Loucy (cell line): ENCODE data around the gene ZNF614.

ENCODE experiments used
- H2AFZ ChIP-seq: fragments of 200-600 bp; sonication (generic); 2 replicates; pipeline ENCODE4 v1.6.0; 2016; ENCODE audit warnings: antibody characterized with exemption, mild to moderate bottlenecking, low read length, moderate library complexity
- H3F3A ChIP-seq: fragments of 200-600 bp; 2 replicates; pipeline ENCODE4 v1.6.0; 2016; ENCODE audit warnings: antibody characterized with exemption, low read depth, mild to moderate bottlenecking
- H3K27me3 ChIP-seq: fragments of 200-600 bp; sonication (generic); 2 replicates; pipeline ENCODE4 v1.6.1; 2014; ENCODE audit warnings: low read length, mild to moderate bottlenecking; ENCODE audit not compliant: insufficient read depth, poor library complexity, severe bottlenecking
- H3K36me3 ChIP-seq: fragments of 200-600 bp; sonication (generic); 2 replicates; pipeline ENCODE4 v1.6.1; 2016; ENCODE audit warnings: low read length; ENCODE audit not compliant: insufficient read depth
- H3K4me1 ChIP-seq: fragments of 200-600 bp; sonication (generic); 2 replicates; pipeline ENCODE4 v1.5.1; 2014; ENCODE audit warnings: low read length, mild to moderate bottlenecking; ENCODE audit not compliant: insufficient read depth, poor library complexity, severe bottlenecking
- H3K4me2 ChIP-seq: fragments of 200-600 bp; sonication (generic); 2 replicates; pipeline ENCODE4 v1.6.0; 2014; ENCODE audit warnings: antibody characterized with exemption, low read length, low read depth, mild to moderate bottlenecking; ENCODE audit not compliant: poor library complexity, severe bottlenecking
- H3K4me3 ChIP-seq: fragments of 200-600 bp; sonication (generic); 2 replicates; pipeline ENCODE4 v1.5.1; 2014; ENCODE audit warnings: low read length, mild to moderate bottlenecking, mixed read lengths; ENCODE audit not compliant: poor library complexity, severe bottlenecking
- H3K79me2 ChIP-seq: fragments of 200-600 bp; sonication (generic); 2 replicates; pipeline ENCODE4 v1.6.1; 2014; ENCODE audit warnings: low read length; ENCODE audit not compliant: insufficient read depth
- H3K9ac ChIP-seq: fragments of 200-600 bp; sonication (generic); 2 replicates; pipeline ENCODE4 v1.6.0; 2014; ENCODE audit warnings: mild to moderate bottlenecking, low read depth, low read length, moderate library complexity; ENCODE audit not compliant: poor library complexity, severe bottlenecking
- H3K9me2 ChIP-seq: fragments of 200-600 bp; sonication (generic); replicated peaks from 2 replicates; pipeline ENCODE4 v1.6.1; 2016; ENCODE audit warnings: low read depth, low read length, mixed read lengths
- H3K9me3 ChIP-seq: fragments of 200-600 bp; sonication (generic); 2 replicates; pipeline ENCODE4 v1.6.1; 2014; ENCODE audit warnings: mild to moderate bottlenecking, antibody characterized with exemption, low read length, low read depth; ENCODE audit not compliant: insufficient read depth
- H4K20me1 ChIP-seq: fragments of 200-600 bp; sonication (generic); 2 replicates; pipeline ENCODE4 v1.6.0; 2014; ENCODE audit warnings: antibody characterized with exemption, low read length, mild to moderate bottlenecking; ENCODE audit not compliant: insufficient read depth, poor library complexity, severe bottlenecking
- CTCF ChIP-seq: fragments of 200-600 bp; sonication (generic); conservative IDR thresholded peaks from 2 replicates; pipeline ENCODE4 v1.5.1; 2014; ENCODE audit warnings: mild to moderate bottlenecking, antibody characterized with exemption, low read length
- EZH2phosphoT487 ChIP-seq: fragments of 200-600 bp; IDR thresholded peaks from 2 replicates; pipeline ENCODE4 v1.6.1; 2018; ENCODE audit warnings: antibody characterized with exemption, mild to moderate bottlenecking, moderate library complexity, borderline replicate concordance

Gene ZNF614

GRCh38 chr19:51965583-51965982, 62.6 kb downstream of the ZNF614 start:
- no peaks in the 10 kb centered on the region for H4K20me1 ChIP-seq
- H3K9me2 ChIP-seq, result no peaks in the 10 kb centered on the region
- no peak overlapping the region for H2AFZ ChIP-seq
- no peaks in the 10 kb centered on the region for H3K4me1 ChIP-seq
- H3F3A ChIP-seq, result no peaks in the 10 kb centered on the region
- H3K36me3 ChIP-seq, result peaks cover 63% of the 10 kb centered on the region
- no peak overlapping the region for H3K9ac ChIP-seq
- H3K4me2 ChIP-seq, result no peak overlapping the region
- H3K27me3 ChIP-seq, result no peaks in the 10 kb centered on the region
- TF ChIP-seq EZH2phosphoT487 (no peak), CTCF (no peak)
- no peaks in the 10 kb centered on the region for H3K79me2 ChIP-seq
- no peak overlapping the region for H3K4me3 ChIP-seq
- peaks cover 8% of the 10 kb centered on the region; the same call in 1 of the 2 replicates for H3K9me3 ChIP-seq
